T-helper 1 cell treated with Interleukin-12 subunit alpha and Interleukin-12 subunit beta and Interleukin-4 antibody, amounts not matched to agents 30 ng/mL and 1 ng/mL, for 36 hours (primary cell): ENCODE measurements around the gene CELSR2. TPM values are rescaled to one million over a fixed set of nuclear protein-coding genes. Genes with fewer than 3 reads are reported as not detected.

Experiments
- intact Hi-C: fragments of 100-400 bp; cut with micrococcal nuclease; formaldehyde crosslinking; loops from one replicate; pipeline ENCODE4 v1.15.1; 2024
- total RNA-seq: library from RNA; stranded (reverse); gene quantifications from 2 replicates; pipeline ENCODE4 v1.2.3, GENCODE V29; 2022

CELSR2 gene
- total RNA-seq, 1 donor from 2014 or later = 4.2 TPM

- intact Hi-C loops = no loop called here
Measured at GRCh38 chr1:109250454-109251276, 1.3 kb downstream of the CELSR2 start.

DNA sequence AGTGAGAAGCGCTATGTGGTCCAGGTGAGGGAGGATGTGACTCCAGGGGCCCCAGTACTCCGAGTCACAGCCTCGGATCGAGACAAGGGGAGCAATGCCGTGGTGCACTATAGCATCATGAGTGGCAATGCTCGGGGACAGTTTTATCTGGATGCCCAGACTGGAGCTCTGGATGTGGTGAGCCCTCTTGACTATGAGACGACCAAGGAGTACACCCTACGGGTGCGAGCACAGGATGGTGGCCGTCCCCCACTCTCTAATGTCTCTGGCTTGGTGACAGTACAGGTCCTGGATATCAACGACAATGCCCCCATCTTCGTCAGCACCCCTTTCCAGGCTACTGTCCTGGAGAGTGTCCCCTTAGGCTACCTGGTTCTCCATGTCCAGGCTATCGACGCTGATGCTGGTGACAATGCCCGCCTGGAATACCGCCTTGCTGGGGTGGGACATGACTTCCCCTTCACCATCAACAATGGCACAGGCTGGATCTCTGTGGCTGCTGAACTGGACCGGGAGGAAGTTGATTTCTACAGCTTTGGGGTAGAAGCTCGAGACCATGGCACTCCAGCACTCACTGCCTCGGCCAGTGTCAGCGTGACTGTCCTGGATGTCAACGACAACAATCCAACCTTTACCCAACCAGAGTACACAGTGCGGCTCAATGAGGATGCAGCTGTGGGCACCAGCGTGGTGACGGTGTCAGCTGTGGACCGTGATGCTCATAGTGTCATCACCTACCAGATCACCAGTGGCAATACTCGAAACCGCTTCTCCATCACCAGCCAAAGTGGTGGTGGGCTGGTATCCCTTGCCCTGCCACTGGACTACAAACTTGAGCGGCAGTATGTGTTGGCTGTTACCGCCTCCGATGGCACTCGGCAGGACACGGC, 2.2 kb downstream of the CELSR2 start:
- intact Hi-C loops = no loop called here

GRCh38 chr1:109252167-109252892, 3.0 kb downstream of the CELSR2 start:
- intact Hi-C loops = no loop called here

GRCh38 chr1:109252893-109253802, 3.8 kb downstream of the CELSR2 start:
- intact Hi-C loops = no loop called here

DNA sequence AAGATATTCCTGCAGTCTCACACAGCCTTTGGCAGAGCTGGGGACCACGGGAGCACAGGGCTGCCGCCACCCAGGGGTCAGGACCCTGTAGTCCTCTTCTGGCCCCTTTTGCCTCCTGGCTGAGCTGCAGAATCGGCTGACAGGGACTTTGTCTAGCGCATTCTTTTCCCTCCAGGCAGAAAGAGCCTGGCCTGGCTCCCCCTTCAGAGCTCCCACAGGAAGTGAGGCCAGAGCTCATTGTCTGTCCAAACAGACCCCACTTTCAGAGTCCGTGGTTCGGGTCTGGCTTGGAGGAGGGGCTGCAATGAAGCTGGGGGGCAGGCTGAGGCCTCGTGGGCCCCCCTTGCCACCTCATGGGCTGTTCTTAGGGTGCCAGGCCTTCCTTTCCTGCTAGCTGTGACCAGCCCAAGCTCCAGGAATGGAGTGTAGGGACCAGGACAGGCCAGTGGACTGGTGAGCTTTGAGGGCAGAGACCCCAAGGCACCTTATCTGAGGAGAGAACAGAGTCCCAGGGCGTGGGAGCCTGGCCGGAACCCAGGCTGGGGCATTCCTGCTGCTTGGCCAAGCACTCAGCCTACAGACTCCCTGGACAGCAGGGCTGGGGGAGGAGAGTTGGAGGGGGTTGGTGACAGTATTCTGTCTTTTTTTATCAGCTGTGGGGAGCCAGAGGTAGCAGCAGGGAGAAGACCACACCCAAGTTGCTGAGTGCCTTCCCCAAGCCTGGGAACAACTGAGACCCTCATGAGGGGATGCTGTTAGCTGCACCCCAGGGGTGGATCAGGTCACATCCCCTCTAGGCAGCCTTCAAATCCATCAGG, 4.7 kb downstream of the CELSR2 start:
- intact Hi-C loops = no loop called here

- intact Hi-C loops = no loop called here
Measured at GRCh38 chr1:109254621-109255096, 5.3 kb downstream of the CELSR2 start.

- intact Hi-C loops = no loop called here
Measured at GRCh38 chr1:109255097-109255651, 5.8 kb downstream of the CELSR2 start.

GRCh38 chr1:109255678-109256077, 6.3 kb downstream of the CELSR2 start:
- intact Hi-C loops = no loop called here

- intact Hi-C loops = no loop called here
Measured at GRCh38 chr1:109256085-109256484, 6.7 kb downstream of the CELSR2 start.

DNA sequence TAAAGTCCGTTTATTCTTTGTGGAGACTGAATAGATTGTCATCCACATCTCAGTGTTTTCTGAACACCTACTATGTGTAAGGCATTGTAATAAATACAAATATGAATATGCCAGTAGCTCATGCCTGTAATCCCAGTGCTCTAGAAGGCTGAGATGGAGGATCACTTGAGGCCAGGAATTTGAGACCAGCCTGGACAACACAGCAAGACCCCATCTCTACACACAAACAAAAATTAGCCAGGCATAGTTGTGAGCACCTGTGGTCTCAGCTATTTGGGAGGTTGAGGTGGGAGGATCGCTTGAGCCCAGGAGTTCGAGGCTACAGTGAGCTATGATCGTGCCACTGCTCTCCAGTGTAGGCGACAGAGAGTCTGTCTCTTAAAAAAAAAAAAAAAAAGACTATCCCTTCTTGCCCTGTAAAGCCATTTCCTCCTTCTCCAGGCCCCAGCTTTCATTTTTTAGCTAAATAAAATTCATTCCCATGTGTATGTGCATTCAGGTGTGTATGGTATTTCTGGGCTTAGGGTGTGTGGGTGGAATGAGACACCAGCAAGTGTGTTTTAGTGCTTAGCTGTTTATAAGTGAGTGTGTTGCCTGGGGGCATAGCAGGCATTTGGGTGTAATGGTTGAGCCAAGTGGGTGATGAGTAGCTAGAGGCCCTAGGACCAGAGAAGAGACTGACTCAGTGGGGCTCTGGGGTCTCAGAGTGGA, 7.8 kb downstream of the CELSR2 start:
- intact Hi-C loops = no loop called here

GRCh38 chr1:109257682-109258421, 8.5 kb downstream of the CELSR2 start:
- intact Hi-C loops = no loop called here

DNA sequence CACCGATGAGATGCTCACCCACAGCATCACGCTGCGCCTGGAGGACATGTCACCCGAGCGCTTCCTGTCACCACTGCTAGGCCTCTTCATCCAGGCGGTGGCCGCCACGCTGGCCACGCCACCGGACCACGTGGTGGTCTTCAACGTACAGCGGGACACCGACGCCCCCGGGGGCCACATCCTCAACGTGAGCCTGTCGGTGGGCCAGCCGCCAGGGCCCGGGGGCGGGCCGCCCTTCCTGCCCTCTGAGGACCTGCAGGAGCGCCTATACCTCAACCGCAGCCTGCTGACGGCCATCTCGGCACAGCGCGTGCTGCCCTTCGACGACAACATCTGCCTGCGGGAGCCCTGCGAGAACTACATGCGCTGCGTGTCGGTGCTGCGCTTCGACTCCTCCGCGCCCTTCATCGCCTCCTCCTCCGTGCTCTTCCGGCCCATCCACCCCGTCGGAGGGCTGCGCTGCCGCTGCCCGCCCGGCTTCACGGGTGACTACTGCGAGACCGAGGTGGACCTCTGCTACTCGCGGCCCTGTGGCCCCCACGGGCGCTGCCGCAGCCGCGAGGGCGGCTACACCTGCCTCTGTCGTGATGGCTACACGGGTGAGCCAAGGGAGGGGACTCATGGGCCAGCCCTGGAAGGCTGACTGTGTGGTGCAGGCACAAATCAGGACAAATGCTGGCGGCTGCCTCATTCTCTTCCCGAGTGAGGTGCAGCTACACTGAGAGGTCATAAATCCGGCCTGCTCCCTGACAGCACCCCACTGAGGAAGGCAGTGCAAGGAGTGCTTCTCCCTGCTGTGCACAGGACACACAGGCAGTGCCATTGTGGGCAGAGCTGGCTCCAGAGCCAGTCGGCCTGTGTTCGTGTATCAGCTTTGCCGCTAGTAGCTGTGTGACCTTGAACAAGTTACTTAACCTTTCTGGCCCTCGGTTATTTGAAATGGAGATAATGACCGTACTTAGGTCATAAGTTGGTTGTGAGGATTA, 9.4 kb downstream of the CELSR2 start:
- intact Hi-C loops = no loop called here

DNA sequence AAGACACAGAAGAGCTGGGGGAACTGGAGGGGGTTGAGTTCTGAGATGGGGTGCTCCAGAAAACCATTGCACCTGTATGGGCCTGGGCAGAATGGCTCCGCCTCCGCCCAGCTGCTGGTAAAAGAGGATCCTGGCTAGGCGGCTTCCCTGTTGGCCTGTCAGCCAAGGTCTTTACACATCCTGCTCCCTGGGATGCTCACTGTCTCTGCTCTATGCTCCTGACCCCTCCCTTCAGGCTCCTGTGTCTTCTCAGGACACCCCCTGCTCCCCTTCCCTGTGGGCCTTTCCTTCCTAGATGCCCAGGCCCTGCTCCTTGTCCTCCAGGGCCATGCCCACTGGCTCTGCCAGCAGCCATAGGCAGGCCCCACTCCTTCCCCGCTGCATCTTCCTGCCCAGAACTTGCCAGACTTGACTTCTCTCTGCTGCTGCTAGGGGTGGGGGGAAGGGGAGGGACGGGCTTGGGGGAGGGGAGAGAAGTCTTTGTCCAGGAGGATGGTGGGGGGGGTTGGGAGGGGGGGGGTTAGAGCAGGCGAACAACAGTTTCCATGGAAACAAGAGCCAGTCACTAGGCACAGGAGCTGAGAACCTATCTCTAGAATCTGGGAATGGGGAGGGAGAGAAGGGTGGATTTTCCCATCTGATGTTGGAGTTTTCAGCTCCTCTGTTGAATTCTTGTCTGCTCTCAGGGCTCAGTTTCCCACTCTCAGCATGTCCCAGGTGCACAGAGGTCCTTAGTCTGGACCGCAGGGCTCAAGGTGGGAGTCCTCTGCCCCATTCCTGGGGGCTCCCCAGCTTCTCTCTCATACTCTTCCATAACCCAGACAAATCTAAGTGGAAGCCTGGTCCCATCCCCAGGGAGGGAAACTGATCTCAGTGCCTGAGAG, 10.6 kb downstream of the CELSR2 start:
- intact Hi-C loops = loop anchor here (5.0 kb wide), 1 partner anchor 232 kb away; the partner anchor contains the start of gene CYB561D1

DNA sequence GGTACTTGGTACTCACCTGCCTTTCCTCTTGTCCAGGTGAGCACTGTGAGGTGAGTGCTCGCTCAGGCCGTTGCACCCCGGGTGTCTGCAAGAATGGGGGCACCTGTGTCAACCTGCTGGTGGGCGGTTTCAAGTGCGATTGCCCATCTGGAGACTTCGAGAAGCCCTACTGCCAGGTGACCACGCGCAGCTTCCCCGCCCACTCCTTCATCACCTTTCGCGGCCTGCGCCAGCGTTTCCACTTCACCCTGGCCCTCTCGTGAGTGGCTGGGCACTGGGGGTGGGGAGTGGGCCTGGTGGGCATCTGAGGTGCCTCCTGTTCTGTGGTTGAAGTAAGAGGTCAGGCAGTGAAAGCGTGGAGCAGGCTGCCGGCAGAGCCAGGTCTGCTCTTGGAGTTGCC, 11.7 kb downstream of the CELSR2 start:
- intact Hi-C loops = loop anchor here (5.0 kb wide), 1 partner anchor 231 kb away; the partner anchor contains the start of gene CYB561D1

DNA sequence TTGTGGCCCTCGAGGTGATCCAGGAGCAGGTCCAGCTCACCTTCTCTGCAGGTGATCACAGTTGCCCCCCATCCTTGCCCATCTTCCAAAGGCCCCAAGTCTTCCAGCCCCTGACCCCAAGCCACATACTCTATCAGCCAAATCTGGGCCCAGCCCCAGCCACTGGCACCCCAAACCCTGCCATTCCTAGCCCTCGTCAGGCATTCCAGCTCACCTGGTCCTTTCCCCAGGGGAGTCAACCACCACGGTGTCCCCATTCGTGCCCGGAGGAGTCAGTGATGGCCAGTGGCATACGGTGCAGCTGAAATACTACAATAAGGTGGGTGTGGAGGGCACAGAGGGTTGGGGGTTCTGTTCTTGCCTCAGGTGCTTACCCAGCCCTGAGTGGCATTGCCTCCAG, 12.2 kb downstream of the CELSR2 start:
- intact Hi-C loops = loop anchor here (5.0 kb wide), 1 partner anchor 231 kb away; the partner anchor contains the start of gene CYB561D1
